CD14-positive monocyte (primary cell): ENCODE measurements around the gene TANGO2. TPM values are rescaled to one million over a fixed set of nuclear protein-coding genes. Genes with fewer than 3 reads are reported as not detected.

Source experiments
- DNase-seq, 3 donors: peaks; one replicate each; pipeline ENCODE4 v3.0.0-alpha.2; 2011 to 2022
- H2AFZ ChIP-seq: 2 replicates; pipeline ENCODE4 v1.6.0; 2012; ENCODE audit warnings: mild to moderate bottlenecking, low read depth, low read length, inconsistent platforms; ENCODE audit not compliant: insufficient read depth, poor library complexity, severe bottlenecking
- H3K27ac ChIP-seq, 2 donors: 1 replicate in 1 of 2; 2 replicates in 1 of 2; pipeline ENCODE4 v1.5.1; 2012 to 2013; ENCODE audit warnings: low read length in 2 of 2, control low read depth in 1 of 2, inconsistent platforms in 1 of 2, low read depth in 1 of 2, mild to moderate bottlenecking in 1 of 2
- H3K27me3 ChIP-seq, 2 donors: one replicate each; pipeline versions ENCODE4 v1.6.0 to v1.6.1; 2011 to 2013; ENCODE audit warnings: low read length in 2 of 2; ENCODE audit not compliant: control insufficient read depth in 2 of 2, insufficient read depth in 2 of 2
- H3K36me3 ChIP-seq, 2 donors: replicated peaks in 1 of 2; 1 replicate in 1 of 2; 2 replicates in 1 of 2; pipeline versions ENCODE4 v1.5.1 to v1.6.1; 2012 to 2013; ENCODE audit warnings: low read length in 2 of 2, control low read depth in 1 of 2, inconsistent platforms in 1 of 2, mild to moderate bottlenecking in 1 of 2; ENCODE audit not compliant: insufficient read depth in 2 of 2, control insufficient read depth in 1 of 2
- H3K4me1 ChIP-seq, 2 donors: 1 replicate in 1 of 2; 2 replicates in 1 of 2; pipeline versions ENCODE4 v1.5.1 to v1.6.1; 2012 to 2013; ENCODE audit warnings: low read length in 2 of 2, control low read depth in 1 of 2, inconsistent platforms in 1 of 2, mild to moderate bottlenecking in 1 of 2, moderate library complexity in 1 of 2; ENCODE audit not compliant: insufficient read depth in 2 of 2, control insufficient read depth in 1 of 2
- H3K4me2 ChIP-seq: replicated peaks from 2 replicates; pipeline ENCODE3; 2012; ENCODE audit warnings: low read length, moderate library complexity, mild to moderate bottlenecking; ENCODE audit not compliant: poor library complexity, severe bottlenecking; ENCODE audit errors: extremely low read depth
- H3K4me3 ChIP-seq, 3 experiments: fragments of 200-600 bp in 1 of 3; sonication (generic) in 1 of 3; replicated peaks in 1 of 3; 1 replicate in 2 of 3; 2 replicates in 1 of 3; pipeline ENCODE4 v1.5.1; 2011 to 2013; ENCODE audit warnings: low read length in 3 of 3, mild to moderate bottlenecking in 3 of 3, control low read depth in 2 of 3, low read depth in 2 of 3, inconsistent platforms in 1 of 3, moderate library complexity in 1 of 3
- H3K79me2 ChIP-seq: 2 replicates; pipeline ENCODE4 v1.6.0; 2012; ENCODE audit warnings: mild to moderate bottlenecking, control low read depth, inconsistent platforms, low read length, moderate library complexity; ENCODE audit not compliant: insufficient read depth
- H3K9ac ChIP-seq: 2 replicates; pipeline ENCODE4 v1.6.0; 2017; ENCODE audit warnings: low read length, mild to moderate bottlenecking; ENCODE audit not compliant: insufficient read depth, poor library complexity, severe bottlenecking
- H3K9me3 ChIP-seq, 2 donors: replicated peaks in 1 of 2; 1 replicate in 1 of 2; 2 replicates in 1 of 2; pipeline versions ENCODE4 v1.5.1 to v1.6.1; 2012 to 2013; ENCODE audit warnings: low read length in 2 of 2, control low read depth in 1 of 2; ENCODE audit not compliant: control insufficient read depth in 1 of 2, insufficient read depth in 1 of 2
- H4K20me1 ChIP-seq: 2 replicates; pipeline ENCODE4 v1.6.0; 2012; ENCODE audit warnings: mild to moderate bottlenecking, low read length, control low read depth, moderate library complexity; ENCODE audit not compliant: insufficient read depth
- H3K27ac Mint-ChIP-seq, 7 donors: one replicate each; pipeline ENCODE4 v1.8.0; 2020; ENCODE audit warnings: mild to moderate bottlenecking in 7 of 7, mixed read lengths in 7 of 7, moderate library complexity in 6 of 7, inconsistent platforms in 2 of 7
- H3K27me3 Mint-ChIP-seq, 3 donors: one replicate each; pipeline ENCODE4 v1.8.0; 2021 to 2022; ENCODE audit warnings: low read depth in 3 of 3, mild to moderate bottlenecking in 3 of 3, mixed read lengths in 3 of 3, moderate library complexity in 3 of 3, inconsistent platforms in 1 of 3
- H3K36me3 Mint-ChIP-seq, 2 donors: one replicate each; pipeline ENCODE4 v1.8.0; 2020; ENCODE audit warnings: mixed read lengths in 2 of 2, inconsistent platforms in 1 of 2, mild to moderate bottlenecking in 1 of 2
- H3K4me1 Mint-ChIP-seq: one replicate; pipeline ENCODE4 v1.8.0; 2020; ENCODE audit warnings: mild to moderate bottlenecking, mixed read lengths
- H3K4me3 Mint-ChIP-seq, 2 donors: one replicate each; pipeline ENCODE4 v1.8.0; 2020; ENCODE audit warnings: mild to moderate bottlenecking in 2 of 2, mixed read lengths in 2 of 2, moderate library complexity in 1 of 2
- H3K9me3 Mint-ChIP-seq, 7 donors: one replicate each; pipeline ENCODE4 v1.8.0; 2020 to 2022; ENCODE audit warnings: mixed read lengths in 7 of 7, mild to moderate bottlenecking in 6 of 7, moderate library complexity in 6 of 7, inconsistent platforms in 2 of 7
- WGBS: methylation state at CpG from one replicate; pipeline ENCODE4 v1.1.5; 2013; ENCODE audit warnings: missing lambda C conversion rate; ENCODE audit not compliant: insufficient coverage; 5-methylcytosine and 5-hydroxymethylcytosine counted together
- intact Hi-C, 2 donors: fragments of 100-400 bp; cut with micrococcal nuclease; formaldehyde crosslinking; loops; one replicate each; pipeline versions ENCODE4 v1.15.0 to v1.15.1; 2023
- polyA plus RNA-seq, 3 donors: library from polyadenylated mRNA; depleted of rRNA in 1 of 3; unstranded in 2 of 3; stranded (reverse) in 1 of 3; fragments of 300-500 nt in 2 of 3; fragments of >200 nt in 1 of 3; fragmentation: Illumina TruSeq in 2 of 3; gene quantifications; 1 replicate in 2 of 3; 2 replicates in 1 of 3; pipeline ENCODE4 v1.2.3, GENCODE V29; 2012 to 2021
- TF ChIP-seq, protein P1 (sequence below): fragments of 200-600 bp; IDR thresholded peaks from one replicate; pipeline ENCODE4 v1.8.0; 2022; ENCODE audit warnings: antibody characterized with exemption, mild to moderate bottlenecking

The TANGO2 gene
- polyA plus RNA-seq, 3 donors, result 56.4 to 94.9 (median 58.2) TPM

DNA sequence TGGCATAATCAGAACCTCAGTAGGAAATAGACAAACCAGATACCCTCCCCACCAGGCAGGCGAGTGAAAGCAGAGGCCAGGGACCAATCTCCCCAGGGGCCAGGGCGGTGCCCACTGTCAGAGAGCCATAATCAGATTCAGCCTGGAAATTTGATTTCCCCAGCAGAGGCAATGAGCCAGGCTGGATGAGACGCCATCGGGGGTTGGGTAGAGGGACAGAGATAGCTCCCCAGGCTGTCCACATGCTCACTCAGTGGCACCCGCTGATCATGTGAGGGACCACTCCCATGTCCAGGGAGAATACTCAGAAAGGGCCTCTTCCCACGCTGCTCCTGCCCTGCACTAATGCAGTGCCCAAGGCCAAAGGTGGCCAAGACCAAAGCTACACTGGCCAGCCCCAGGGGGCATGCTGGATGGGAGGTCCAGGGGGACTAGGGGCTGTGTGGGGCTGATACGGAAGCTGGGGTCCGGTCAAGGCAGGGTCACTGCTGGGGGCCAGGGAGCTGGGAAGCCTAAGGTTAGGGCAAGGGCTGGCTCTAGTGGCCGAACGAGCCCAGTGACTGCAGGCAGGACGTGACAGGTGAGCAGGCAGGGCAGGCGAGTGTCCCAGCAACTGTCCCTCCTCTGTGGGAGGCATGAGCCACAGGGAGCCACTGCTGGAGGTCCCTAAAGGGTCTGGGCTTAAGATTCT is 24.1 kb upstream of the TANGO2 start:
- Histone ChIP-seq H3K9me3 (no peaks in the 10 kb centered on the region), H3K27ac (no peak overlapping the region), H3K9ac (no peak overlapping the region), H4K20me1 (no peaks in the 10 kb centered on the region), H3K27me3 (no peaks in the 10 kb centered on the region), H3K4me3 (no peak overlapping the region), H3K79me2 (no peaks in the 10 kb centered on the region), H3K4me2 (no peak overlapping the region), H3K36me3 (no peaks in the 10 kb centered on the region), H3K4me1 (no peaks in the 10 kb centered on the region), H2AFZ (no peak overlapping the region)
- H3K4me1 Mint-ChIP-seq, result no peaks in the 10 kb centered on the region
- no peaks in the 10 kb centered on the region for H3K36me3 Mint-ChIP-seq
- intact Hi-C loops, result no loop called here
- H3K9me3 Mint-ChIP-seq, result peaks cover 0 to 2% (median 0%) of the 10 kb centered on the region in 7 donors
- H3K4me3 Mint-ChIP-seq, result no peak overlapping the region
- TF ChIP-seq, protein P1, sequence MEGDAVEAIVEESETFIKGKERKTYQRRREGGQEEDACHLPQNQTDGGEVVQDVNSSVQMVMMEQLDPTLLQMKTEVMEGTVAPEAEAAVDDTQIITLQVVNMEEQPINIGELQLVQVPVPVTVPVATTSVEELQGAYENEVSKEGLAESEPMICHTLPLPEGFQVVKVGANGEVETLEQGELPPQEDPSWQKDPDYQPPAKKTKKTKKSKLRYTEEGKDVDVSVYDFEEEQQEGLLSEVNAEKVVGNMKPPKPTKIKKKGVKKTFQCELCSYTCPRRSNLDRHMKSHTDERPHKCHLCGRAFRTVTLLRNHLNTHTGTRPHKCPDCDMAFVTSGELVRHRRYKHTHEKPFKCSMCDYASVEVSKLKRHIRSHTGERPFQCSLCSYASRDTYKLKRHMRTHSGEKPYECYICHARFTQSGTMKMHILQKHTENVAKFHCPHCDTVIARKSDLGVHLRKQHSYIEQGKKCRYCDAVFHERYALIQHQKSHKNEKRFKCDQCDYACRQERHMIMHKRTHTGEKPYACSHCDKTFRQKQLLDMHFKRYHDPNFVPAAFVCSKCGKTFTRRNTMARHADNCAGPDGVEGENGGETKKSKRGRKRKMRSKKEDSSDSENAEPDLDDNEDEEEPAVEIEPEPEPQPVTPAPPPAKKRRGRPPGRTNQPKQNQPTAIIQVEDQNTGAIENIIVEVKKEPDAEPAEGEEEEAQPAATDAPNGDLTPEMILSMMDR, result no peak
- H3K27me3 Mint-ChIP-seq, result peaks cover 8 to 19% (median 10%) of the 10 kb centered on the region in 3 donors
- H3K27ac Mint-ChIP-seq, result no peak overlapping the region
- no peak for DNase-seq
- 85% methylated on average over 11 of the region's 12 CpGs for WGBS

DNA sequence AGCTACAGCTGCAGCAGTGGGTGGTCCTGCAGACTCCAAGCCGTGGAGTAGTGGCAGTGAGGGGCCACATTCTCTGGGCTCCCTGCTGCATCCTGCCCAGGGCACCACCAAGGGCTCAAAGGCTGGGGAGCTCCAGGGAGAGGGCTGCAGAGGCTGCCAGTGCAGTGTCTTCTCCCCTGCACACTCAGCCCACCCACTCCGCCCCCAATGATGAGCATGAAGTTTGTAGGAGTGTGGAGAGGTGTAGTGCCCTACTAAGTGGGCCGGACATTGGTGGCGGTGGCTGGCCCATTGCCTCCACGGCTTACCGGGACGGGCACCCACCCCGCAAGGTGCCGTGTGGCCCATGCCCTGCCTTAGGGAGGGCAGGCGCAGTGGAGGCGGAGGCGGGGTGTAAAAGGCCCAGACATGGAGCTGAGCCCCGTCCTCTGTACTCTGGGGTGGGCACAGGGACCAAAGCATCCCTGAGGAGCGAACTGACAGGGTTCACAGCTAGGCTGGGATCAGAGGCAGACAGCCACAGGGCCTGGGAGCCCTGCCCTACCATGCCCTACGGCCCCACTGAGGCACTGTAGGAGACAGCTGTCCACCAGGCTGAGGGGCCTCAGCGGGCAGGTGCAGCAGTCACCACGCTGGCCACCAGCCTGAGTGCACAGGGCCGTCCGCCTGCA is 23.2 kb upstream of the TANGO2 start:
- Mint-ChIP-seq H3K27ac (no peak overlapping the region), H3K4me1 (no peaks in the 10 kb centered on the region), H3K36me3 (no peaks in the 10 kb centered on the region), H3K4me3 (no peak overlapping the region), H3K27me3 (peaks cover 8 to 22% (median 10%) of the 10 kb centered on the region in 3 donors), H3K9me3 (peaks cover 0 to 4% (median 2%) of the 10 kb centered on the region in 7 donors)
- H3K9me3 ChIP-seq, result no peaks in the 10 kb centered on the region
- no peak overlapping the region for H3K9ac ChIP-seq
- no peak overlapping the region for H3K27ac ChIP-seq
- no peak for DNase-seq
- H3K27me3 ChIP-seq, result no peaks in the 10 kb centered on the region
- H3K79me2 ChIP-seq, result no peaks in the 10 kb centered on the region
- no peak overlapping the region for H3K4me2 ChIP-seq
- no peaks in the 10 kb centered on the region for H3K4me1 ChIP-seq
- no peaks in the 10 kb centered on the region for H3K36me3 ChIP-seq
- no peaks in the 10 kb centered on the region for H4K20me1 ChIP-seq
- TF ChIP-seq, protein P1, result no peak
- intact Hi-C loops, result no loop called here
- no peak overlapping the region for H2AFZ ChIP-seq
- H3K4me3 ChIP-seq, result no peak overlapping the region
- WGBS, result 94% methylated on average over 14 of the region's 19 CpGs
